ENCODE measurements around the gene IVNS1ABP.

- TF ChIP-seq CTCF (IDR thresholded peaks at IDR 0.05) (no peak), POLR2A (IDR thresholded peaks at IDR 0.05) (no peak), EP300 (IDR thresholded peaks at IDR 0.05) (no peak), POLR2AphosphoS5 (IDR thresholded peaks at IDR 0.05) (no peak)
Observed at GRCh38 chr1:185292237-185292636, 24.8 kb downstream of the IVNS1ABP start.

Data from gastroesophageal sphincter (tissue), 3 donors.